Measurements from ENCODE around the gene EVI5. TPM values are rescaled to one million over a fixed set of nuclear protein-coding genes. Genes with fewer than 3 reads are reported as not detected.
"Not testable (repeated sequence)": the region's sequence is repeated elsewhere in the genome, so short reads cannot be mapped to it uniquely, and the experiment has no call there.

Gene EVI5
- polyA plus RNA-seq, 4 donors = 3.2 to 16.5 (median 5.4) TPM

DNA sequence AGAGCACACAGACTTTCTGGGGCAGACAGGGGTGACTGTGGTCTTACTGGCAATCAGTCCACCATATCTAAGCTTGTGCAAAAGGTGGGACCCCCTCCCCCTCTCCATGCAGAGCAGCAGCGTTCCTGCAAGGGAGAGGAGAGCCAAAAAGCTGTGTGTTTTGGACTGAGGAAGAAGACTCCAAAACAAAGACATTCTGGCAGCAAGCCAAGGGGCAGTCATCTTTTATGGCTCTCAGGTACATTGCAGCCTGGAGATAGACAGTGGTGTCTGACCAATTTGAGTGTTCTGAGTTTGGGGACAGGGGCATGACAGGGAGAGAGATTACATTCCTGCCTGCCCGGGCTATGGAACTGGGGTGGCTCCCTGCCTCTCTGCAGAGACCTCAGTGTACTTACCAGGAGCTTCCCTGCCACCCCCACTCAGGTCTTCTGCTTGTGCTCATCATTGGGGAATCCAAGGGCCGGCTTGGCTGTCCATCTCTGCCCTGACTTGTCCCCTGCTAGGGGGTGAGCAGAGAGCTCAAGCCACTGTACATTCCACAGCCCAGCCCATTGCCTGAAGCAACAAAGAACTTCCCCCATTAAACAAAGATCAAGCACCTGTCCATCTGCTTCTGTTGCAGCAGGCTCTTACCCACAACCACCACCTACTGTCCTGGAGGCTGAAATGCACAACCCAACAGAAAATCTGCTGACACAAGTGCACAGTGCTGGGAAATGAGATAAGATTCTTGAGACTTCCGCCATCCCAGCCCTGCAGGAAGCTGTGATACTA is 131.1 kb downstream of the EVI5 start:
- Histone ChIP-seq H3K9me3 (ENCODE audit: control insufficient read depth in 2 of 2, insufficient read depth in 1 of 2, low read depth in 1 of 2, low read length in 1 of 2) (peaks cover 0 to 24% of the 10 kb centered on the region in 2 donors), H3K36me3 (ENCODE audit: control insufficient read depth in 3 of 3, insufficient read depth in 2 of 3, low read depth in 1 of 3, low read length in 3 of 3) (peaks cover 0 to 23% (median 5%) of the 10 kb centered on the region in 3 donors), H3K27ac (ENCODE audit: low read depth in 1 of 3, low read length in 2 of 3) (no peak overlapping the region), H3K4me1 (ENCODE audit: control insufficient read depth in 3 of 3, insufficient read depth in 2 of 3, low read depth in 1 of 3, low read length in 2 of 3) (no peaks in the 10 kb centered on the region), H3K4me3 (ENCODE audit: low read depth in 1 of 3, low read length in 3 of 3) (no peak overlapping the region), H3K27me3 (ENCODE audit: control insufficient read depth in 3 of 3, insufficient read depth in 3 of 3, low read length in 3 of 3) (no peaks in the 10 kb centered on the region)
- DNase-seq (no peak), FAIRE-seq (no peak)
- WGBS, 3 donors = 93 to 100% (median 95%) methylated on average over 4 of the region's 4 CpGs

DNA sequence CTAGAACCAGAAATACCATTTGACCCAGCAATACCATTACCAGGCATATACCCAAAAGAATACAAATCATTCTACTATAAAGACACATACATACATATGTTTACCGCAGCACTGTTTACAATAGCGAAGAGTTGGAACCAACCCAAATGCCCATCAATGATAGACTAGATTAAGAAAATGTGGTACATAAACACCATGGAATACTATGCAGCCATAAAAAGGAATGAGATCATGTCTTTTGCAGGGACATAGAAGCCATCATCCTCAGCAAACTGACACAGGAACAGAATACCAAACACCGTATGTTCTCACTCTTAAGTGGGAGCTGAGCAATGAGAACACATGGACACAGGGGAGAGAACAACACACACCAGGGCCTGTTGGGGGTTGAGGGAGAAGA is 144.2 kb downstream of the EVI5 start:
- not testable (repeated sequence) for H3K27ac ChIP-seq (ENCODE audit: low read depth in 1 of 3, low read length in 2 of 3); H3K9me3 ChIP-seq (ENCODE audit: control insufficient read depth in 2 of 2, insufficient read depth in 1 of 2, low read depth in 1 of 2, low read length in 1 of 2); FAIRE-seq; H3K4me3 ChIP-seq (ENCODE audit: low read depth in 1 of 3, low read length in 3 of 3); DNase-seq; H3K4me1 ChIP-seq (ENCODE audit: control insufficient read depth in 3 of 3, insufficient read depth in 2 of 3, low read depth in 1 of 3, low read length in 2 of 3); H3K27me3 ChIP-seq (ENCODE audit: control insufficient read depth in 3 of 3, insufficient read depth in 3 of 3, low read length in 3 of 3); H3K36me3 ChIP-seq (ENCODE audit: control insufficient read depth in 3 of 3, insufficient read depth in 2 of 3, low read depth in 1 of 3, low read length in 3 of 3)
- 97 to 99% (median 99%) methylated on average over 3 of the region's 3 CpGs for WGBS, 3 donors

DNA sequence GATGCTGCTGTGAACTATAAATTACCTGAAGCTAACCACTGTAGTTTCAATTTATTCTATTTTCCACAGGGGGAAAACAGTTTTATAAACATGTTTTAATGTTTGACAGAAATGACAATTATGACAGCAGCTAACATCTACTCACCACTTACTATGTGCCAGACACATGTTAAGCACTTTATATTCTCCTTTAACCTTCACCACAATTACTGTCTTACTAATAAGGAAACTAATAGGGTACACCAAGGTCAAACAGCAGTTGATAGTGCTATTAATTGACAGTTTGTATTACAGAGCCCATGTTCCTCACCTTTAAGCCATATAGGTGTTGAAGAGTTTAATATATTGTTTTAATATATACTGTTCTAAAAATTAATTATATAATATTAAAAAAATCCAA is 146.4 kb downstream of the EVI5 start:
- DNase-seq (no peak), FAIRE-seq (no peak)
- no peaks in the 10 kb centered on the region for H3K27me3 ChIP-seq (ENCODE audit: control insufficient read depth in 3 of 3, insufficient read depth in 3 of 3, low read length in 3 of 3)
- H3K27ac ChIP-seq (ENCODE audit: low read depth in 1 of 3, low read length in 2 of 3) = no peak overlapping the region
- H3K4me3 ChIP-seq (ENCODE audit: low read depth in 1 of 3, low read length in 3 of 3) = no peak overlapping the region
- H3K4me1 ChIP-seq (ENCODE audit: control insufficient read depth in 3 of 3, insufficient read depth in 2 of 3, low read depth in 1 of 3, low read length in 2 of 3) = no peaks in the 10 kb centered on the region
- peaks cover 0 to 9% of the 10 kb centered on the region in 2 donors for H3K9me3 ChIP-seq (ENCODE audit: control insufficient read depth in 2 of 2, insufficient read depth in 1 of 2, low read depth in 1 of 2, low read length in 1 of 2)
- peaks cover 0 to 9% (median 0%) of the 10 kb centered on the region in 3 donors for H3K36me3 ChIP-seq (ENCODE audit: control insufficient read depth in 3 of 3, insufficient read depth in 2 of 3, low read depth in 1 of 3, low read length in 3 of 3)

DNA sequence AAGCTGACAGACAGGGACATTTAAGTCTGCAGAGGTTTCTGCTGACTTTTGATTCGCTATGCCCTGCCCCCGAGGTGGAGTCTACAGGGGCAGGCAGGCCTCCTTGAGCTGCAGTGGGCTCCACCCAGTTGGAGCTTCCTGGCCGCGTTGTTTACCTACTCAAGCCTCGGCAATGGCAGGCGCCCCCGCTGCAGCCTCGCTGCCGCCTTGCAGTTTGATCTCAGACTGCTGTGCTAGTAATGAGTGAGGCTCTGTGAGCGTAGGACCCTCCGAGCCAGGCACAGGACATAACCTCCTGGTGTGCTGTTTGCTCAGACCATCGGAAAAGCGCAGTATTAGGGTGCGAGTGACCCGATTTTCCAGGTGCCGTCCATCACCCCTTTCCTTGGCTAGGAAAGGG is 149.7 kb downstream of the EVI5 start:
- not testable (repeated sequence) for FAIRE-seq; H3K36me3 ChIP-seq (ENCODE audit: control insufficient read depth in 3 of 3, insufficient read depth in 2 of 3, low read depth in 1 of 3, low read length in 3 of 3); H3K4me3 ChIP-seq (ENCODE audit: low read depth in 1 of 3, low read length in 3 of 3); H3K9me3 ChIP-seq (ENCODE audit: control insufficient read depth in 2 of 2, insufficient read depth in 1 of 2, low read depth in 1 of 2, low read length in 1 of 2); H3K27ac ChIP-seq (ENCODE audit: low read depth in 1 of 3, low read length in 2 of 3); DNase-seq; H3K27me3 ChIP-seq (ENCODE audit: control insufficient read depth in 3 of 3, insufficient read depth in 3 of 3, low read length in 3 of 3); H3K4me1 ChIP-seq (ENCODE audit: control insufficient read depth in 3 of 3, insufficient read depth in 2 of 3, low read depth in 1 of 3, low read length in 2 of 3)
- 94 to 96% (median 95%) methylated on average over 16 of the region's 16 CpGs for WGBS, 3 donors

DNA sequence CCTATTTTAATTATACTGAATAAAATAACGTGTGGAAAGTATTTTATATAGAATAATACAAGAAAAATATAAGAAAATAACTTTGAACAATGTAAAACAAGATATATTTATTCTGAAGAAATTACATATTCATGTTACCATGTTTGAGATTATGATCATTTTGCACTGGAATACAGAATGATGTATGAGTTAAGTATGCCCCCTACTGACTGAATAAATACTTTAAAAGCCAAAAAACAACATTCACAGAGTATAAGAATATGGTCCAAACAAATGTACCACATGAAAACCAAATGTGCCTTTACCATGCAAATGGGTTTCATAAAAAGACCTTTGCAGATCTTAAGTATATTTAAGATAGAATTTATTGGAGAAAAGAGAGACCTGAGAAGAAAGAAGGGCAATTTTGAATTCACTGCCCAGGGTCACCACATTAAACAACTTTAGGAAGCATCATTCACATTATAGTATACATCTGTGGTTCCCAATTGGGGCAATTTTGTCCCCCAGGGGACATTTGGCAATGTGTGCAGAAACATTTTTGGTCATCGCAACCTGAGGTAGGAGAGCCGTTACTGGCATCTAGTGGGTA is 161.6 kb downstream of the EVI5 start:
- FAIRE-seq (no peak), DNase-seq (peak; percentile 7)
- WGBS, 3 donors = 82 to 88% (median 83%) methylated on average over 3 of the region's 3 CpGs
- Histone ChIP-seq H3K36me3 (ENCODE audit: control insufficient read depth in 3 of 3, insufficient read depth in 2 of 3, low read depth in 1 of 3, low read length in 3 of 3) (peaks cover 0 to 13% (median 2%) of the 10 kb centered on the region in 3 donors), H3K27ac (ENCODE audit: low read depth in 1 of 3, low read length in 2 of 3) (no peak overlapping the region), H3K4me3 (ENCODE audit: low read depth in 1 of 3, low read length in 3 of 3) (no peak overlapping the region), H3K4me1 (ENCODE audit: control insufficient read depth in 3 of 3, insufficient read depth in 2 of 3, low read depth in 1 of 3, low read length in 2 of 3) (no peaks in the 10 kb centered on the region), H3K27me3 (ENCODE audit: control insufficient read depth in 3 of 3, insufficient read depth in 3 of 3, low read length in 3 of 3) (no peaks in the 10 kb centered on the region), H3K9me3 (ENCODE audit: control insufficient read depth in 2 of 2, insufficient read depth in 1 of 2, low read depth in 1 of 2, low read length in 1 of 2) (peaks cover 0 to 8% of the 10 kb centered on the region in 2 donors)

DNA sequence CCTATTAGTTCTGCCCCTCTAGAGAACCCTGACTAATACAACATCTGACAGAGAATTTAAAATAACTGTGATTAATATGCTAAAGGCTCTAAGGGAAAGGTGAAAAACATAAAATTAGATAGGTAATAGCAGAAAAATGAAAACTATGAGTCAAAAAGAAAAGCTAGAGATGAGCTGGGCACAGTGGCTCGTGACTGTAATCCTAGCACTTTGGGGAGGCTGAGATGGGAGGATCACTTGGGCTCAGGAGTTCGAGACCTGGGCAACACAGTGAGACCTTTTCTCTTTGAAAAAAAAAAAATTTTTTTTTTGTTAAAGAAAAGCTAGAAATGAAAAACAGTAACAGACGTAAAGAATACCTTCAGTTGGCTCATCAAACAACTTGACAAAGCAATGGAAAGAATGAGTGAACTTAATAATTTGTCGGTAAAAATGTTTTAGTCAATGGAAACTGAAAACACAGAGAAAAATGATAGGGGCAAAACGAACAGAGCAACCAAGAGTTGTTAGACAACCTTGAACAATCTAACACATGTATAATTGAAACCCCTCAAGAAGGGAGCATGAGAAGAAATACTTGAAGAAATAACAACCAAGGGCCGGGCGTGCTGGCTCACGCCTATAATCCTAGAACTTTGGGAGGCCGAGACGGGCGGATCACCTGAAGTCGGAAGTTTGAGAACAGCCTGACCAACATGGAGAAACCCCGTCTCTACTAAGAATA is 165.3 kb downstream of the EVI5 start:
- Histone ChIP-seq H3K4me3 (ENCODE audit: low read depth in 1 of 3, low read length in 3 of 3) (no peak overlapping the region), H3K4me1 (ENCODE audit: control insufficient read depth in 3 of 3, insufficient read depth in 2 of 3, low read depth in 1 of 3, low read length in 2 of 3) (no peaks in the 10 kb centered on the region), H3K9me3 (ENCODE audit: control insufficient read depth in 2 of 2, insufficient read depth in 1 of 2, low read depth in 1 of 2, low read length in 1 of 2) (peaks cover 0 to 17% of the 10 kb centered on the region in 2 donors), H3K27me3 (ENCODE audit: control insufficient read depth in 3 of 3, insufficient read depth in 3 of 3, low read length in 3 of 3) (no peaks in the 10 kb centered on the region), H3K36me3 (ENCODE audit: control insufficient read depth in 3 of 3, insufficient read depth in 2 of 3, low read depth in 1 of 3, low read length in 3 of 3) (peaks cover 0 to 16% (median 2%) of the 10 kb centered on the region in 3 donors), H3K27ac (ENCODE audit: low read depth in 1 of 3, low read length in 2 of 3) (no peak overlapping the region)
- 87 to 88% (median 87%) methylated on average over 13 of the region's 13 CpGs for WGBS, 3 donors
- FAIRE-seq (no peak), DNase-seq (no peak)

DNA sequence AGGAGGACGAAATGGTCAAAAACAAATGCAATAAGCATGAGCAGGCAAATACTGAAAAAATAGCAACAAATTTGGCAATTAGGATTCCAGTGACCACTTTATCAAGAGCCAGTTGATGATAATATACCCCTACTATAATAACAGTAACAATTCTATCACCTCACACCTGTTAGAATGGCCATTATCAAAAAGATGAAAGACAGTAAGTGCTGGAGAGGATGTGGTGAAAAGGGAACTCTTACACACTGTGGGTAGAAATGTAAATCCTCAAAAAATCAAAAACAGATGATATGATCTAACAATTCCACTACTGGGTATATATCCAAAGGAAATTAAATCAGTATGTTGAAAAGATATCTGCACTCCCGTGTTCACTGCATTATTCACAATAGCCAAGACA is 183.9 kb downstream of the EVI5 start:
- WGBS, 3 donors = 94 to 99% (median 97%) methylated on average over 2 of the region's 2 CpGs
- H3K4me3 ChIP-seq (ENCODE audit: low read depth in 1 of 3, low read length in 3 of 3) = no peak overlapping the region
- H3K27me3 ChIP-seq (ENCODE audit: control insufficient read depth in 3 of 3, insufficient read depth in 3 of 3, low read length in 3 of 3) = no peaks in the 10 kb centered on the region
- DNase-seq = no peak
- H3K36me3 ChIP-seq (ENCODE audit: control insufficient read depth in 3 of 3, insufficient read depth in 2 of 3, low read depth in 1 of 3, low read length in 3 of 3) = peaks cover 0 to 16% (median 2%) of the 10 kb centered on the region in 3 donors
- H3K27ac ChIP-seq (ENCODE audit: low read depth in 1 of 3, low read length in 2 of 3) = no peak overlapping the region
- H3K4me1 ChIP-seq (ENCODE audit: control insufficient read depth in 3 of 3, insufficient read depth in 2 of 3, low read depth in 1 of 3, low read length in 2 of 3) = no peaks in the 10 kb centered on the region
- no peak for FAIRE-seq
- H3K9me3 ChIP-seq (ENCODE audit: control insufficient read depth in 2 of 2, insufficient read depth in 1 of 2, low read depth in 1 of 2, low read length in 1 of 2) = peaks cover 0 to under 1% of the 10 kb centered on the region in 2 donors

DNA sequence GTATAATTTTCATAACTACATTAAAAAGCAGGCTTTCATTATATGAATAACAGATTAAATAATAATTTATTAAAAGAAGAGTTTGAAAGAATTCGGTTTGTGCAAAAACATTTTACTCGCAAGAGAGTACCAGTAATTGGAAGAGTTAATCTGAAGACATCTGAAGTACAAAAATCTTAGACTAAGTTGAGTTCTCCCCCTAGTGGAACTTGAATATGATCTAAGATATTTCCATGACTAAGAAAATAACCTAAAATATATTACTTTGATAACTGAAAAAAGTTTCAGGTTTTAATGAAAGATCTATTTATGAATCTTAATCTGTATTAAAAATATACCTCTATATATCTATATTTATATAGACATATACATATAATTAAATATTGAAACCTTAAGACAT is 185.7 kb downstream of the EVI5 start:
- H3K36me3 ChIP-seq (ENCODE audit: control insufficient read depth in 3 of 3, insufficient read depth in 2 of 3, low read depth in 1 of 3, low read length in 3 of 3) = peaks cover 0 to 15% (median 2%) of the 10 kb centered on the region in 3 donors
- peaks cover 0 to 3% of the 10 kb centered on the region in 2 donors for H3K9me3 ChIP-seq (ENCODE audit: control insufficient read depth in 2 of 2, insufficient read depth in 1 of 2, low read depth in 1 of 2, low read length in 1 of 2)
- no peak overlapping the region for H3K27ac ChIP-seq (ENCODE audit: low read depth in 1 of 3, low read length in 2 of 3)
- DNase-seq = peak in 1 of 2 donors; percentile 35
- FAIRE-seq = peak; percentile 97
- no peak overlapping the region for H3K4me3 ChIP-seq (ENCODE audit: low read depth in 1 of 3, low read length in 3 of 3)
- H3K27me3 ChIP-seq (ENCODE audit: control insufficient read depth in 3 of 3, insufficient read depth in 3 of 3, low read length in 3 of 3) = no peaks in the 10 kb centered on the region
- no peaks in the 10 kb centered on the region for H3K4me1 ChIP-seq (ENCODE audit: control insufficient read depth in 3 of 3, insufficient read depth in 2 of 3, low read depth in 1 of 3, low read length in 2 of 3)
- WGBS, 3 donors = 47 to 69% (median 53%) methylated on average over 2 of the region's 2 CpGs
